ENCODE measurements around the gene HNRNPDL. TPM values are rescaled to one million over a fixed set of nuclear protein-coding genes. Genes with fewer than 3 reads are reported as not detected.

The HNRNPDL gene
- polyA plus RNA-seq, 1 donor from 2014 or later = 1,146 TPM

- Histone ChIP-seq H3K4me2 (ENCODE audit: low read length) (no peak overlapping the region), H3K9me3 (ENCODE audit: low read length) (no peaks in the 10 kb centered on the region), H3K4me3 (ENCODE audit: low read length) (peak overlapping the region; percentile 82), H3K27ac (ENCODE audit: low read length) (peak overlapping the region; percentile 100), H3K36me3 (ENCODE audit: insufficient read depth, low read length) (peaks cover 28% of the 10 kb centered on the region), H3F3A (ENCODE audit: insufficient read depth, low read length, poor library complexity, severe bottlenecking) (peaks cover 3% of the 10 kb centered on the region), H4K20me1 (ENCODE audit: insufficient read depth) (peaks cover 43% of the 10 kb centered on the region), H3K9me2 (ENCODE audit: insufficient read depth, low read length) (no peaks in the 10 kb centered on the region), H3K9ac (ENCODE audit: low read length) (peak overlapping the region; percentile 100), H3K27me3 (ENCODE audit: insufficient read depth, low read depth, low read length) (no peaks in the 10 kb centered on the region), H3K79me2 (replicated peaks; ENCODE audit: insufficient read depth, low read length) (peaks cover 75% of the 10 kb centered on the region), H2AFZ (ENCODE audit: low read depth, low read length) (peak overlapping the region; percentile 83)
- TF ChIP-seq CTCF (IDR thresholded peaks at IDR 0.05; ENCODE audit: poor library complexity, severe bottlenecking) (peak; percentile 99), MXI1 (conservative IDR thresholded peaks at IDR 0.05; ENCODE audit: poor library complexity, severe bottlenecking) (peak; percentile 62), REST (IDR thresholded peaks at IDR 0.05; ENCODE audit: borderline replicate concordance) (peak; percentile 88), SMC3 (conservative IDR thresholded peaks at IDR 0.05; ENCODE audit: poor library complexity) (peak; percentile 46), RAD21 (conservative IDR thresholded peaks at IDR 0.05) (peak; percentile 39), EP300 (conservative IDR thresholded peaks at IDR 0.05; ENCODE audit: poor library complexity, severe bottlenecking) (peak; percentile 53), TAF1 (IDR thresholded peaks at IDR 0.05; ENCODE audit: low read depth) (peak; percentile 81), POLR2AphosphoS5 (IDR thresholded peaks at IDR 0.05) (peak; percentile 97), EZH2 (IDR thresholded peaks at IDR 0.05; ENCODE audit: borderline replicate concordance, insufficient read depth, low read length, poor library complexity, severe bottlenecking) (no peak)
Observed at GRCh38 chr4:82428969-82429727, 1.1 kb downstream of the HNRNPDL start.

- Histone ChIP-seq H3K9me2 (ENCODE audit: insufficient read depth, low read length) (no peaks in the 10 kb centered on the region), H3K4me3 (ENCODE audit: low read length) (peak overlapping the region; percentile 82), H3K9me3 (ENCODE audit: low read length) (no peaks in the 10 kb centered on the region), H3K79me2 (replicated peaks; ENCODE audit: insufficient read depth, low read length) (peaks cover 75% of the 10 kb centered on the region), H3K9ac (ENCODE audit: low read length) (peak overlapping the region; percentile 99), H3F3A (ENCODE audit: insufficient read depth, low read length, poor library complexity, severe bottlenecking) (peaks cover 3% of the 10 kb centered on the region), H4K20me1 (ENCODE audit: insufficient read depth) (peaks cover 47% of the 10 kb centered on the region), H2AFZ (ENCODE audit: low read depth, low read length) (no peak overlapping the region), H3K36me3 (ENCODE audit: insufficient read depth, low read length) (peaks cover 34% of the 10 kb centered on the region), H3K4me2 (ENCODE audit: low read length) (peak overlapping the region; percentile 83), H3K27ac (ENCODE audit: low read length) (peak overlapping the region; percentile 100), H3K27me3 (ENCODE audit: insufficient read depth, low read depth, low read length) (no peaks in the 10 kb centered on the region)
- TF ChIP-seq MXI1 (conservative IDR thresholded peaks at IDR 0.05; ENCODE audit: poor library complexity, severe bottlenecking) (peak; percentile 94), EZH2 (IDR thresholded peaks at IDR 0.05; ENCODE audit: borderline replicate concordance, insufficient read depth, low read length, poor library complexity, severe bottlenecking) (no peak), POLR2AphosphoS5 (IDR thresholded peaks at IDR 0.05) (no peak)
Observed at GRCh38 chr4:82428526-82428968, 1.7 kb downstream of the HNRNPDL start.

Measured in neural cell (in vitro differentiated cells).